Chondrocyte (in vitro differentiated cells): Measurements from ENCODE around the gene FBXL14. TPM values are rescaled to one million over a fixed set of nuclear protein-coding genes. Genes with fewer than 3 reads are reported as not detected.
A peak's percentile ranks its signal among the peaks of the same experiment; 100 is the strongest.

Experiments
- DNase-seq: peaks from one replicate; pipeline ENCODE4 v3.0.0; 2021; ENCODE audit warnings: mixed read lengths, low spot score
- H3K27ac Mint-ChIP-seq: one replicate; pipeline ENCODE4 v1.8.0; 2021; ENCODE audit warnings: mild to moderate bottlenecking, moderate library complexity, mixed read lengths; ENCODE audit not compliant: unreplicated experiment
- H3K27me3 Mint-ChIP-seq: 2 replicates; pipeline ENCODE4 v1.8.0; 2021; ENCODE audit warnings: low read depth, mixed read lengths
- H3K36me3 Mint-ChIP-seq: 2 replicates; pipeline ENCODE4 v1.8.0; 2021; ENCODE audit warnings: low read depth, mixed read lengths
- H3K4me1 Mint-ChIP-seq: 2 replicates; pipeline ENCODE4 v1.8.0; 2021; ENCODE audit warnings: low read depth, mild to moderate bottlenecking, mixed read lengths
- H3K4me3 Mint-ChIP-seq: one replicate; pipeline ENCODE4 v1.8.0; 2021; ENCODE audit warnings: mild to moderate bottlenecking, moderate library complexity, mixed read lengths; ENCODE audit not compliant: unreplicated experiment
- H3K9me3 Mint-ChIP-seq: 2 replicates; pipeline ENCODE4 v1.8.0; 2021; ENCODE audit warnings: low read depth, mixed read lengths
- total RNA-seq: library from RNA; stranded (reverse); gene quantifications from 3 replicates; pipeline ENCODE4 v1.2.1, GENCODE V29; 2021
- TF ChIP-seq, protein P1 (sequence below): fragments of 200-600 bp; sonication (generic); IDR thresholded peaks from 2 replicates; pipeline ENCODE4 v1.5.0; 2021; ENCODE audit warnings: antibody characterized with exemption, mild to moderate bottlenecking, moderate library complexity

The FBXL14 gene
- total RNA-seq, 1 donor from 2014 or later, result 6.3 TPM

DNA sequence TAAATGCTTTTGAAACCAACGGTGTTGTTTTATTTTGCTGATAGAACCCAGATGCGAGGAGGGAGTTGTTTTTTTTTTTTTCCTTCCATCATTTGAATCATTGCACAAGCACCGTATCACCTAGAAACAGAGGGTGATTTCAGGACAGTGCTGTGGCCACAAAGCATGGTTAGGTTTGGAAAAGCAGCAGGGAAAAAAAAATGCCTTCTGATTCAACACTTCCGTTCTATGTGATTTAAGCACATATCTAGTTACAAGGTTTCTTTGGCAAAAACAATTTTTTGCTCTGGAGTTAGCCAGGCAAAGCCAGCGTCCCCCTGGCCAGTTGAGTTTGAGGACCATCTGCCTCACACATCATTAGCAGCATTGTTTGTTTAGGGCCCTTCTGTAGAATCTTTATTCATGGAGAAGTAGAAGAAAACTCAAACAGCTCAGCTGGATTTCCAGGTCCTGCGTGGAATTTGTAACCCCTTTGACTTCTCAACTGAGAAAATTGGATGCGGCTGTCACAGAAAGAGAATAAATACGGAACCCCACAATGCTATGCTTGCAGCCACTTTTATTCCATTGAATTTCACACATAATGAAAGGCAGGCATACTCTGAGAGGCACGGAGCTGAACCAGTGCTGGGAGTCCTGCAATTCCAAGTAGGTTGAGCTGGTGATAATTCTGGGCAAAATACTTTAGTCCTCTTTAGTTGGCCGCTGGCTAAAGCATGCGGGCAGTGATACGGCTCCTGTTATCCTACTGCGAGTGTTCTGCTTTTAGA is 17.6 kb upstream of the FBXL14 start:
- TF ChIP-seq, protein P1, sequence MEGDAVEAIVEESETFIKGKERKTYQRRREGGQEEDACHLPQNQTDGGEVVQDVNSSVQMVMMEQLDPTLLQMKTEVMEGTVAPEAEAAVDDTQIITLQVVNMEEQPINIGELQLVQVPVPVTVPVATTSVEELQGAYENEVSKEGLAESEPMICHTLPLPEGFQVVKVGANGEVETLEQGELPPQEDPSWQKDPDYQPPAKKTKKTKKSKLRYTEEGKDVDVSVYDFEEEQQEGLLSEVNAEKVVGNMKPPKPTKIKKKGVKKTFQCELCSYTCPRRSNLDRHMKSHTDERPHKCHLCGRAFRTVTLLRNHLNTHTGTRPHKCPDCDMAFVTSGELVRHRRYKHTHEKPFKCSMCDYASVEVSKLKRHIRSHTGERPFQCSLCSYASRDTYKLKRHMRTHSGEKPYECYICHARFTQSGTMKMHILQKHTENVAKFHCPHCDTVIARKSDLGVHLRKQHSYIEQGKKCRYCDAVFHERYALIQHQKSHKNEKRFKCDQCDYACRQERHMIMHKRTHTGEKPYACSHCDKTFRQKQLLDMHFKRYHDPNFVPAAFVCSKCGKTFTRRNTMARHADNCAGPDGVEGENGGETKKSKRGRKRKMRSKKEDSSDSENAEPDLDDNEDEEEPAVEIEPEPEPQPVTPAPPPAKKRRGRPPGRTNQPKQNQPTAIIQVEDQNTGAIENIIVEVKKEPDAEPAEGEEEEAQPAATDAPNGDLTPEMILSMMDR, result no peak
- H3K27me3 Mint-ChIP-seq, result no peaks in the 10 kb centered on the region
- no peaks in the 10 kb centered on the region for H3K9me3 Mint-ChIP-seq
- H3K36me3 Mint-ChIP-seq, result peaks cover 7% of the 10 kb centered on the region
- peak overlapping the region; percentile 38 for H3K4me3 Mint-ChIP-seq
- peak overlapping the region; percentile 78 for H3K27ac Mint-ChIP-seq
- peaks cover 42% of the 10 kb centered on the region for H3K4me1 Mint-ChIP-seq
- DNase-seq, result no peak

DNA sequence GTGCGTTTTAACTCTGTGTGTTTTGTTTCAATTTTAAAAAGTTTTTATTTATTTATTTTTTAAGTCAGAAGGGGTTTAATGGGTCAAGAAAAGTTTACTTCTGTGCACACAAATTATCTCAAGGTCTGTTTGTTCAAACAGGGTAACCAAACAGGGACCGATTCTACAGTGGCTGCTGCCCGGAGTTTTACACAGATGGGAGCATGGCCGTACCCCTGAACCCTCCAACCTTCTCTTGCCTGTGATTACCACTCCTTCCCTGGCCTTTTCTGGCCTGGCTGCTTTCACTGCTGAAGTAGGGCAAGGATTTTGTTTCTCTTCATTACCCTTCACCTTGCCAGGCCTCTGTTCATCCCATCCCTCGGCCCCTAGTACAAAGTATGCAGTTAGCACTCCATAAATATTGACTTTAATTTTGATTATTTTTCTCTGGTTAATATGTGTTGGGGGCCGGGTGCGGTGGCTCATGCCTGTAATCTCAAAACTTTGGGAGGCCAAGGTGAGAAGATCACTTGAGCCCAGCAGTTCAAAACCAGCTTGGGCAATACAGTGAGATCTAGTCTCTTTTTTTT is 15.8 kb upstream of the FBXL14 start:
- H3K27ac Mint-ChIP-seq, result no peak overlapping the region
- no peak for DNase-seq
- TF ChIP-seq, protein P1, result no peak

DNA sequence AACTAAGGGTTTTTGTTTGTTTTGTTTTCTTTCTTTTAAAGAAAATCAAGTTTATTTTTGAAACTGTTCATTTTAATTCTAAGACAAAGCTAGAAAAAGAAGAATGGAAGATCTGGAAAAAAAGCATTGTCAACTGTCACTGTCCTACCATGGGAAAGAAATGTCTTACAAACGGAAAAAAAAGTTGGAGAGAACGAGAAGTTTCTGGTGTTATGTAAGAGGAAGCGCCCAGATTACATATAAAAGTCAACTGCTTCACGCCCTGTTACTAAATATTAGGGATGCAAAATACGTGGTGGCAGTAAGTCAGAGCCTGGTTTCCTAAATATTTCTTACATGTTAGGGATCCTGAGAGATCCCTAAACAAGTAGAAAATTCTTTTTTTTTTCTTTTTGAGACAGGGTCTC is 14.3 kb upstream of the FBXL14 start:
- no peaks in the 10 kb centered on the region for H3K27me3 Mint-ChIP-seq
- peaks cover 65% of the 10 kb centered on the region for H3K4me1 Mint-ChIP-seq
- H3K9me3 Mint-ChIP-seq, result no peaks in the 10 kb centered on the region
- peak overlapping the region; percentile 76 for H3K27ac Mint-ChIP-seq
- DNase-seq, result no peak
- no peaks in the 10 kb centered on the region for H3K36me3 Mint-ChIP-seq
- no peak overlapping the region for H3K4me3 Mint-ChIP-seq
- TF ChIP-seq, protein P1, result no peak

More for the DNA sequence above, 15.8 kb upstream of the FBXL14 start:
- Mint-ChIP-seq H3K27me3 (no peaks in the 10 kb centered on the region), H3K36me3 (peaks cover 4% of the 10 kb centered on the region), H3K4me1 (peaks cover 60% of the 10 kb centered on the region), H3K9me3 (no peaks in the 10 kb centered on the region), H3K4me3 (no peak overlapping the region)

DNA sequence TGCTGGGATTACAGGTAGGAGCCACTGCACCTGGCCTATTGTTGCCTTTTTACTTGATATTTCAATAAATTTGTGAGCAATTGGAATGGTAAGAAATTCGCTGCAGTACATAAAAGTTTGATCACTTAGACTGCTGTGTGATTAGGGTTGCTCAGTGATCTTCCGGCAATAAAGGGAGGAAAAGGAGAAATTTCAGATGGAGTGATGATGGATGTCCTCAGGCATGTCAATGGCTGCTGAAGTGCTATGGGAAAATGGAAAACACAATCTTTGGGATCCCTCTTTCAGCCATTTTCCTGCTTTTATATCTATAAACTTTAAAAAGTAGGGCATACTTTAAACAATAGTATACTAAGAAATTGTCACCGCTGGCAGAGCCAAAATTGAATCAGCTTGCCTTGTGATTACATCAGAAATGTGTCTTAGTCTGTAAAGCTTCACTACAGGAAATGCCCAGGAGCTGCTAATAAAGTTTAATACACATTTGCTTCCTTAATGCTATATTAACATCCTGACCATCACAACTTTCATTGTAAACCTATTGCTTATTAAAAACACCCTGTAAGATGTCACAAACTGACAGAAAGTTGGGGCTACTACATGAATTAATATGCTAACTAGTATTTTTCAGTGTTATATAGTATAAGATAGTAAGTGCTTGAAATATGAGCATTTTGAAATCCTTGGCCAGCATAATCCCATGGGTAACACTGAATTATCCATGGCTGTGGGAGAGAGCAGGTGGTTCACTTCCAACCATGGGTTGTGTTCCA is 13.7 kb upstream of the FBXL14 start:
- TF ChIP-seq, protein P1, result no peak
- Mint-ChIP-seq H3K4me3 (no peak overlapping the region), H3K36me3 (no peaks in the 10 kb centered on the region), H3K9me3 (no peaks in the 10 kb centered on the region), H3K4me1 (peaks cover 69% of the 10 kb centered on the region), H3K27me3 (no peaks in the 10 kb centered on the region), H3K27ac (peak overlapping the region; percentile 76)
- DNase-seq, result no peak

DNA sequence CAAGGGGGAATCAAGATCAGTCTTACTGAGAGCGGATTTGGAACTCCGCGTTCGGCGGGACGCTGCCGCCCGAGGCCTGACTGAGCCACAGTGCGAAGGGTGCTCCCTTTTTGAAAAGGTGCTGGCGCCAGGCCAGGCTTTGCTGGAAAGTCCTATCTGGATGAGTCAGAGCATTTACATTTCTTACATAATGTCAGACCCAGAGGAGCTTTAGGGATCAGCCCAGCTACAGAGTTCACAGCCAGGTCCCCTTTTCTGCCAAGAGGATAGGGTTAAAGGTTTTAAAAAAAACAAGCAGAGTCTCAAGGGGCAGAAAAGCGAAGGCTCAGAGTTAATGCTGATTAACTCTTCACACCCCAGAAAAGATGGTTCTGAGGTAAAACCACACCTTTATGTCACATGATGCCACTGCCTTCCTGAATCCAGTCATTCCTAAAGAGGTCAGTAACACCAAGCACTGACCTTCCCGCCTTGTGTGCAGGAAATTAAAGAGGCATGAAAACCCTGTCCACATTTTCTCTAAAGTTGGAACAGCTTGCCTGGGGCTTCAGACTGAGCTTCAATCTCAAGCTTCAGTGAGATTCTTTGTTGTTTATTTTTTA is 11.7 kb upstream of the FBXL14 start:
- peak overlapping the region; percentile 91 for H3K27ac Mint-ChIP-seq
- peaks cover 54% of the 10 kb centered on the region for H3K4me1 Mint-ChIP-seq

More for the DNA sequence above, 11.7 kb upstream of the FBXL14 start:
- H3K27me3 Mint-ChIP-seq, result no peaks in the 10 kb centered on the region
- no peaks in the 10 kb centered on the region for H3K36me3 Mint-ChIP-seq
- TF ChIP-seq, protein P1, result no peak
- DNase-seq, result no peak
- peak overlapping the region; percentile 74 for H3K4me3 Mint-ChIP-seq
- H3K9me3 Mint-ChIP-seq, result no peaks in the 10 kb centered on the region
